Spleen (tissue), 7 donors: ENCODE results near the gene PIGM.

Experiments
- CTCF ChIP-seq, 11 experiments: fragments of 200-600 bp in 7 of 11; fragments of 450-650 bp in 4 of 11; sonication (generic) in 4 of 11; IDR thresholded peaks in 8 of 11; conservative IDR thresholded peaks in 3 of 11; 1 replicate in 7 of 11; 2 replicates in 4 of 11; pipeline versions ENCODE4 v1.4.0 to v1.8.0; 2016 to 2021; ENCODE audit warnings: antibody characterized with exemption in 11 of 11, inconsistent platforms in 4 of 11, mild to moderate bottlenecking in 1 of 11
- POLR2A ChIP-seq, 3 donors: fragments of 450-650 bp; IDR thresholded peaks; one replicate each; pipeline ENCODE4 v1.5.1; 2017; ENCODE audit warnings: antibody characterized with exemption in 3 of 3, mild to moderate bottlenecking in 1 of 3
- POLR2AphosphoS5 ChIP-seq, 3 donors: sonication (generic); formaldehyde crosslinking; IDR thresholded peaks; one replicate each; pipeline ENCODE4 v1.5.1; 2017; ENCODE audit warnings: antibody characterized with exemption in 3 of 3
- donor health status: DM: no; HTN: no; CAD: no; lungs with moderate emphysema.
- donor health status: DM: no; HTN: no; CAD: no.
- donor health status: DM: no; HTN: no; CAD: no.

GRCh38 chr1:160061369-160062229 lies 29.8 kb upstream of the PIGM start:
- TF ChIP-seq CTCF (IDR thresholded peaks at IDR 0.05 in 8 of 11, conservative IDR thresholded peaks at IDR 0.05 in 3 of 11) = no peak
- TF ChIP-seq POLR2A (IDR thresholded peaks at IDR 0.05) = no peak
- TF ChIP-seq POLR2AphosphoS5 (IDR thresholded peaks at IDR 0.05) = no peak
